Mesothelial cell of epicardium (in vitro differentiated cells): ENCODE data around the gene GMNN. TPM values are rescaled to one million over a fixed set of nuclear protein-coding genes. Genes with fewer than 3 reads are reported as not detected.

Source experiments
- DNase-seq, 2 experiments: peaks; one replicate each; pipeline ENCODE4 v3.0.0; 2021; ENCODE audit warnings: low spot score in 2 of 2; ENCODE audit not compliant: unreplicated experiment in 2 of 2
- H3K27ac Mint-ChIP-seq: 2 replicates; pipeline ENCODE4 v1.8.0; 2021; ENCODE audit warnings: mixed read lengths
- H3K27me3 Mint-ChIP-seq: 2 replicates; pipeline ENCODE4 v1.8.0; 2021; ENCODE audit warnings: low read depth, mixed read lengths
- H3K36me3 Mint-ChIP-seq: 2 replicates; pipeline ENCODE4 v1.8.0; 2021; ENCODE audit warnings: mixed read lengths
- H3K4me1 Mint-ChIP-seq: 2 replicates; pipeline ENCODE4 v1.8.0; 2021; ENCODE audit warnings: mixed read lengths
- H3K4me3 Mint-ChIP-seq: 2 replicates; pipeline ENCODE4 v1.8.0; 2021; ENCODE audit warnings: mild to moderate bottlenecking, moderate library complexity, mixed read lengths
- H3K9me3 Mint-ChIP-seq: 2 replicates; pipeline ENCODE4 v1.8.0; 2021; ENCODE audit warnings: mixed read lengths
- CTCF ChIP-seq: fragments of 200-600 bp; sonication (generic); IDR thresholded peaks from one replicate; pipeline ENCODE4 v1.5.0; 2021; ENCODE audit warnings: antibody characterized with exemption; ENCODE audit not compliant: unreplicated experiment
- total RNA-seq: library from RNA; stranded (reverse); gene quantifications from 3 replicates; pipeline ENCODE4 v1.2.1, GENCODE V29; 2021

GMNN gene
- total RNA-seq, 1 donor from 2014 or later, result 23.4 TPM

- Mint-ChIP-seq H3K4me3 (no peak overlapping the region), H3K4me1 (peaks cover 23% of the 10 kb centered on the region), H3K27ac (no peak overlapping the region), H3K27me3 (no peaks in the 10 kb centered on the region), H3K9me3 (no peaks in the 10 kb centered on the region), H3K36me3 (peaks cover 11% of the 10 kb centered on the region)
- no peak for TF ChIP-seq CTCF
- no peak for DNase-seq
Observed at GRCh38 chr6:24778878-24779277, 4.1 kb downstream of the GMNN start.

- no peaks in the 10 kb centered on the region for H3K9me3 Mint-ChIP-seq
- H3K27ac Mint-ChIP-seq, result peak overlapping the region; percentile 33
- H3K36me3 Mint-ChIP-seq, result peaks cover 14% of the 10 kb centered on the region
- no peak overlapping the region for H3K4me3 Mint-ChIP-seq
- no peak for TF ChIP-seq CTCF
- peaks cover 23% of the 10 kb centered on the region for H3K4me1 Mint-ChIP-seq
- H3K27me3 Mint-ChIP-seq, result no peaks in the 10 kb centered on the region
- no peak for DNase-seq
Observed at GRCh38 chr6:24779416-24780016, 4.8 kb downstream of the GMNN start.

GRCh38 chr6:24780206-24780605 lies 5.5 kb downstream of the GMNN start:
- Mint-ChIP-seq H3K4me1 (peaks cover 23% of the 10 kb centered on the region), H3K9me3 (no peaks in the 10 kb centered on the region), H3K36me3 (peaks cover 16% of the 10 kb centered on the region), H3K27me3 (no peaks in the 10 kb centered on the region), H3K4me3 (no peak overlapping the region), H3K27ac (peak overlapping the region; percentile 33)
- TF ChIP-seq CTCF, result no peak
- no peak for DNase-seq

GRCh38 chr6:24788031-24788665 lies 13.4 kb downstream of the GMNN start:
- H3K27me3 Mint-ChIP-seq, result no peaks in the 10 kb centered on the region
- no peak overlapping the region for H3K4me3 Mint-ChIP-seq
- no peak for DNase-seq
- peaks cover 31% of the 10 kb centered on the region for H3K36me3 Mint-ChIP-seq
- no peak overlapping the region for H3K27ac Mint-ChIP-seq
- peaks cover 7% of the 10 kb centered on the region for H3K9me3 Mint-ChIP-seq
- no peaks in the 10 kb centered on the region for H3K4me1 Mint-ChIP-seq
- TF ChIP-seq CTCF, result no peak

GRCh38 chr6:24795106-24795505 lies 20.4 kb downstream of the GMNN start:
- no peaks in the 10 kb centered on the region for H3K27me3 Mint-ChIP-seq
- no peak overlapping the region for H3K4me3 Mint-ChIP-seq
- no peak for TF ChIP-seq CTCF
- no peak for DNase-seq
- H3K9me3 Mint-ChIP-seq, result no peaks in the 10 kb centered on the region
- no peaks in the 10 kb centered on the region for H3K36me3 Mint-ChIP-seq
- peaks cover 12% of the 10 kb centered on the region for H3K4me1 Mint-ChIP-seq
- H3K27ac Mint-ChIP-seq, result peak overlapping the region; percentile 47
